HG02981 (cell line): ENCODE results near the gene DAW1.
"Not testable (repeated sequence)": the region's sequence is repeated elsewhere in the genome, so short reads cannot be mapped to it uniquely, and the experiment has no call there.

Experiments used
- ATAC-seq: cut with Tn5 transposase; IDR thresholded peaks from one replicate; pipeline ENCODE4 v1.9.1; 2021; ENCODE audit warnings: mild to moderate bottlenecking, moderate library complexity; ENCODE audit not compliant: unreplicated experiment

Gene DAW1, protein sequence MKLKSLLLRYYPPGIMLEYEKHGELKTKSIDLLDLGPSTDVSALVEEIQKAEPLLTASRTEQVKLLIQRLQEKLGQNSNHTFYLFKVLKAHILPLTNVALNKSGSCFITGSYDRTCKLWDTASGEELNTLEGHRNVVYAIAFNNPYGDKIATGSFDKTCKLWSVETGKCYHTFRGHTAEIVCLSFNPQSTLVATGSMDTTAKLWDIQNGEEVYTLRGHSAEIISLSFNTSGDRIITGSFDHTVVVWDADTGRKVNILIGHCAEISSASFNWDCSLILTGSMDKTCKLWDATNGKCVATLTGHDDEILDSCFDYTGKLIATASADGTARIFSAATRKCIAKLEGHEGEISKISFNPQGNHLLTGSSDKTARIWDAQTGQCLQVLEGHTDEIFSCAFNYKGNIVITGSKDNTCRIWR

DNA sequence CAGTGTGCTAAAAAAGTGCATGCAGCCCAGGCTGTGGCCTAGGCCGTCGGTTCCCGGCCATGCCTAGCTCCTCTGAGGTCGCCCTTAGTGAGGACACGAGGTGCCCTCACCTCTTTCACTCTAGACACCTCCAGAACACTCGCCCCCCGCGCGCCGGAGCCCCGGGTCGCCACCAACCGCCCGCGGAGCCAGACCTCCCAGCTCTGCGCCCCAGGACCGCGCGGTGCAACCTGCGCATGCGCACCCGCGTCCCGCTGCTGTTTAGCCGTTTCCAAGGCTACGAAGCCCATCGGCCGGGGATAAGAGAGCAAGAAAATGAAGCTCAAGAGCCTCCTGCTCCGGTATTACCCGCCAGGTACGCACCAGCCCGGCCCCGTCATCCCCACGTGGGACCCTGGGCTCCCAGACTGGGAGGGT is at the start of gene DAW1:
Gene DAW1, plus strand, starts transcription at position 257 of the 417 bp plus-strand sequence. Its CDS starts 59 bp downstream, at position 316.
- ATAC-seq: peak; percentile 74

DNA sequence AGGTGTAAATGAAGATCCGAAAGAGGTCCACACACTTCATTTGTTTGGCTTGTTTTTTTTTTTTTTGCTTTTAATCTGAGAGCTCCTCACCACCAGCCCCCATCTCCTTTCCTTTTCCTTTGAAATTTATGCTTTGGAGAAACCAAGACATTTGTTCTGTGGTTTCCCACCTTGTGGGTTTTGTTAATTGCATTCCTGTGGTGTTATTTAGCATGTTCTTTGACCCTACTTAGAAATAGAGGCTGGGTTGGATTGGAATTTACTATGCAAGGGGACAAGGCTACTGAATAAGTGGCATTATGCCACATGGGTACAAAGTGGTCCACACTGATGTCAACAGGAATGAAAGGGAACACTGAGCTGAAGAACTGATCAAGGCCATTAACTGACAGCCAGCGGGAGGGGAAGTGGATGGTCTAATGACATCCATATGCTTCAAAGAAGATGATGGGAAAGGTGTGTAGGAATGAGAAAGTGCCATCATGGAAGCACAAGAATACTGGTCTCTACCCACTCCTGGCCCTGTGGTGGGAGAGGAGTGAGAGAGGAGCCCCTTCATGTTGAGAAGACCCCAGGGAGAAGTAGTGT is 48.9 kb upstream of the DAW1 start:
- no peak for ATAC-seq

DNA sequence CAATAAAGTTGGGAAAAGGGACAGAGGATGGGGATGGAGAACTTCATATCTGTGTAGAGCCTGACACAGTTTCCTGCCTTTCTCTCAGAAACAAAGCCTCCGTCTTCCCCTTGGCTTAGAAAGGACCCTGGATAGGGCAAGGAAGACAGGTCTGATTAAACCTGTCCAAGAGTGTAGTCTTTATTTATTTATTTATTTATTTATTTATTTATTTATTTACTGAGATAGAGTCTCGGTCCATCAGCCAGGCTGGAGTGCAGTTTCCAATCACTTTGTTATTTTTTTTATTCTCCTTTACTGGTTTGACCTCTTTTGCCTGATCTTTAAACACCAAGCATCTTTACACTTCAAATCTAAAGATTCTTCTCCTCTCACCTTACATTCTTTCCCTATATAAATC is 47.5 kb upstream of the DAW1 start:
- ATAC-seq: no peak

DNA sequence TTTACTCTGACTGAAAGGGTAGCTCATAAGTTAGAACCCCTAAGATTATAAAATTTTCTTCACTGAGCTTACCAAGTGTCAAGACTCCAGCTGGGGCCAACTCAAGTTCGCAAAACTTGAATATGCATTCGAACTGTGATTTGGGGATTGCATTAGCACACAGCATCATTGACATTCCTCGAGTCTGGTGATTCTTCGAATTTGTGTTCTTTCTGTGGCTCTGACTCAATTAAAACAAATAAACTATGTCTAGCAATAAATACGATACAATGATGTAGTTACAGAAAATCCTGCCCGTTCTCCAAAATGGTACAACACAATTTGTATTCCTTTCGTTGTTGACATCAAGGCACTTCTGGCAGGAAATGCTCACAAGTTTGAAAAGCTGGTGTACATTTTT is 46.7 kb upstream of the DAW1 start:
- ATAC-seq: no peak

DNA sequence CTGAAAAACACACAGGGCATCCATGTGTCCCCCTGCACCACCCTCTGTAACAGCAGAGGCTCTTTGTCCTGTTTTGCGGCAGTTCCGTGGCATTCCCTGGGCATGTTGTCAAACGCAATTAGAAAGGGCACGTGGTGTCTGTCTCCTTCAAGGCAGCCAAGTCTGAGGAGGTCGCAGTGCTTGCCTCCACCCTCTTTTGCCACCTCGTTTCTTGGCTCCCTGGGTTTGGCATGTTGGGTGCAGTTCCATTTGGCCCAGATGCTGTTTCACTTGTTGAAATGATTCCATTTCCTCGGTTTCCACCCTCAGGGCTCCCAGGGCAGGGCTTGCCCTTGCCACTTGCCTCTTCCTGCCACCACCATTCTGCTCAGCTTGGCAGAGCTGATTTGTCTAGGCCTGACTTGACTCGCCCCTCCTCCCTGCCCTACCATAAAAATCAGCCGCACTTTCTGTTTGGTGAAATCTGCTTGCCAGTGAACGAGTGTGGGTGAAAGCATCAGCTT is 45.4 kb upstream of the DAW1 start:
- no peak for ATAC-seq

DNA sequence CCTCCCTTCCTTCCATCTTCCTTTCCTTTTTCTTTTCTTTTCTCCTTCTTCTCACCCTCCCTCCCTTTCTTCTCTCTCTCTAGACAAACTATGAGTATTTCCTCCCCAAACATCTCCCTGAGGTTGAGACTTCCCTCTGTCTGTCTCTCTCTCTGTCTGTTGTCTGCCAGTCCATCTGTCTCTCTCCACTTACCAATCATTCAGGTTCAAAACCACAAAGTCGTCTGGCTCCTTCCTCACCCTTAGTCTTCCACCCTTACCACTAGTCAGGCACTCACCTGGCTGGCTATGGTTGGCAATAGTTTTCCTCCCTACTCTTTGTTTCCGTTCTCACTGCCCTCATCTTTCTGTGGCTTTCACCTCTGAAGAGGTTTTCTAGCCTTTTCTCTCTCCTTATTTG is 44.9 kb upstream of the DAW1 start:
- no peak for ATAC-seq

DNA sequence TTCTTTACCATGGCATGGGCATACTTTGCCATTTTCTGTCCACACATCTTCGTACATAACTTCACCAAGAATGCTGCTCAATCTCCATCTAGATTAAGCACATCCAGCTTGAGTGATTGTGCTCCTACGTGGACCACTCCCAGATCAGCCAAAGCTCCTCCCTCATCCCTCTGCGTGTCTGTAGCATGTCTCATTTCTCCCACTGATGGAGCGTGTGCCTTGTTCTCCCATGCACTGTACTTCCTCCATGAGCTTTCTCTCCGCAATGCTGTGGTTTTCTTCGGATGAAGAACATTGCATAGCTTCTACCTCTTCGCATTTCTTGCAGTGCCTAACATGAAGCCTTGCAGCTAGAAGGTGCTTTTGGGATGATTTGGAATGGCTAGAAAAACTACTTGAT is 44.3 kb upstream of the DAW1 start:
- ATAC-seq: no peak

DNA sequence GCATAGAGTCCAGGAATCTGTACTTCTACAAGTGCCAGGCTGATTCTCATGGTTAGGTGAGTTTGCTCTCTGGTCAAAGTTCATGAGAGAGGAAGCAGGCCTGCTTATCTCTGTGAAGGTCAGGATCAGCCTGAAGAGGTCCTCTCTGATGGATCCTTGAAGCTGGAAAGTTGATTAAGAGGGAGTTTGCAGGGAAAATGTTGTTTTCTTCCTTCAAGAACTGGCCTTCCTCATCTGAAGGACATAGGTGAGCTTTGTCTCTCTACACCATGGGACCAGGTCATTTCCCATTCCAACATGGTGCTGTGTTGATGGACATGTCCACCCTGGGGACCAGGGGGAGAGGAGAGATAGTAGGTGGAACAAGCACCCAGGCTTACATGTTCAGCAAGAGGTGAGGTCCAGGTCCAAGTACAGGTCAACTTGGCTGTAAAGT is 42.9 kb upstream of the DAW1 start:
- no peak for ATAC-seq

DNA sequence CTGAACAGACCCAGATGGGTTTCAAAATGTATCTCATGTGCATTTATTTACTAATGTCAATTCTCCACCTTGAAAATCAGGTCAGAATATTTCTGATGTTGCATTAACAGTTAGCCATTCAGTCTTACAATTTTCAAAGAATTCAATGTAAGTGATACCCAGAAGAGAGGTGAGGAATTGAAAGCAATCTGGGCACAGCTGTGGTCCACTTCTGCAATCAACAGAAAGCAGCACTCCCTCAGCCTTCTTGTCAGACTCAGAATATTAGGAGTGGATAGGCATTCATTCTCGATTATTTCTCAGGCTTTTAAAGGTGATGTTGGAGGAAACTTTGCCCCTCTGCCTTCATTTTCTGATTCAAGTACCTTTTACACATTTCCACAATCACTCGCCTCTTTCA is 42.1 kb upstream of the DAW1 start:
- ATAC-seq: no peak

DNA sequence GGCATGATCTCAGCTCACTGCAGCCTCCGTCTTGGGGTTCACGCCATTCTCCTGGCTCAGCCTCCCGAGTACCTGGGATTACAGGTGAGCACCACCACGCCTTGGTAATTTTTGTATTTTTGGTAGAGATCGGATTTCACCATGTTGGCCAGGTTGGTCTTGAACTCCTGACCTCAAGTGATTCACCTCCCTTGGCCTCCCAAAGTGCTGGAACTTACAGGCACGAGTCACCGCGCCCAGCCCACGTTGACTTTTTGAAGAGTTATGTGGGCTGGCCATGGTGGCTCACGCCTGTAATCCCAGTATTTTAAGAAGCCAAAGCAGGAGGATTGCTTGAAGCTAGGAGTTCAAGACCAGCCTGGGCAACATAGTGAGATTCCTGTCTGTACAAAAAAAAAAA is 37.0 kb upstream of the DAW1 start:
- ATAC-seq: no peak

DNA sequence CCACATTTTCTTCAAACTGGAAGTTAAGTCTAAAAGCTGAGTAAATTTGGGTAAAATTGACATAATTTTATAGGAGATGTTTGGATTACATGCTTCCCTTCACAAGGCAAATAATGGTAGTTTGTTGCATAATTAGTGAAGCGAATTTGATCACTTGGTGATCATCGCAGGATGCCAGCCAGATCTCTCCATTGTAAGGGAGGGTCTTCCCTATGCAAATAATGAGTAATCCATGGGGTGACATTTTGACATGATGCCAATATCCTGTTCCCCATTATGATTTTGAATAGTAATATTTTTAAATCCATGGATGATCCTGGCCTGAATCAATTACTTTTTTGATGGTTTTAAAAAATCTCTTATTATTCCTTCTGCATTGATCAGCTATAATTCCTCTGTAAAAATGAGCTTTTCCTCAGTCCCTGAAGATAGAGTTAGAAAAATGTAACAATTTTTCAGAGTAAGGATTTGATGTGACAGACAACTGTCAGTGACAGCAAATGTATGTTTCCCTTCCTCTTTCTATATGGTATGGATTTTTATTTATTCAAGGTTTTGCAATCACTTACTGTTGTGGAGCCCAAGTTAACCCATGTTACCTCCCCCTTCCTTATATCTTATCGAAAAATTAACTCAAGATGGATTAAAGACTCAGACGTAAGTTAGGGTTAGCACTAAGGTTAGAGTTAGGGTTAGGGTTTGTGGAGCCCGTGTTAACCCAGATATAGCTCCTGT is 36.3 kb upstream of the DAW1 start:
- no peak for ATAC-seq

DNA sequence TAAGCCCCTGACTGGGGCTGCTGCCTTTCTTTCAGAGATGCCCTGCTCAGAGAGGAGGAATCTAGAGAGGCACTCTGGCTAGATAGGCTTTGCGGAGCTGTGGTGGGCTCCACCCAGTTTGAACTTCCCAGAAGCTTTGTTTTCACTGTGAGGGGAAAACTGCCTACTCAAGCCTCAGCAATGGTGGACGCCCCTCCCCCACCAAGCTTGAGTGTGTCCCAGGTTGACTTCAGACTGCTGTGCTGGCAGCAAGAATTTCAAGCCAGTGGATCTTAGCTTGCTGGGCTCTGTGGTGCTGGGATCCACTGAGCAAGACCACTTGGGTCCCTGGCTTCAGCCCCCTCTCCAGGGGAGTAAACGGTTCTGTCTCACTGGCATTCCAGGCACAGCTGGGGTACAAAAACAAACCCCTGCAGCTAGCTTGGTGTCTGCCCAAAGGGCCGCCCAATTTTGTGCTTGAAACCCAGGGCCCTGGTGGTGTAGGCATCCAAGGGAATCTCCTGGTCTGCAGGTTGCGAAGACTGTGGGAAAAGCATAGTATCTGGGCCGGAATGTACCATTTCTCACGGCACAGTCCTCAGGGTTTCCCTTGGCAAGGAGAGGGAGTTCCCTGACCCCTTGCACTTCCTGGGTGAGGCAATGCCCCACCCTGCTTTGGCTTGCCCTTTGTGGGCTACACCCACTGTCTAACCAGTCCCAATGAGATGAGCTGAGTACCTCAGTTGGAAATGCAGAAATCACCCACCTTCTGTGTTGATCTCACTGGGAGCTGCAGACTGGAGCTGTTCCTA is 31.9 kb upstream of the DAW1 start:
- not testable (repeated sequence) for ATAC-seq

DNA sequence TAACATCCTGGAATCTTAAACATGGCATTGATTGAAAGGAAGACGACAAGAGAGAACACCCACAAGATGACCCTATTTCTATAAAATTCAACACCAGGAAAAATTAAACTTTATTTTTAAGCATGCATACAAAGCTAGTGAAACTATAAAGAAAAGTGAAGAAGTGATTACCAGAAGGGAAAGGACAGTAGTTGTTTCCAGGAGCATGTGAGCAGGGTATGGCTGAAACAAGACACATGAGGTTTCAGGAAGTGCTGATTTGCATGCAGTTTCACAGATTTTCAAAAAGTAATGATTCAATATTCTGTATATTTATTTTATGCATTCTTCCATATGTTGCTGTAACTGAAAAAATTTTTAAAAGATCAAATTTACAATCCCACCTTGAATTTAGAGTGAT is 24.6 kb upstream of the DAW1 start:
- no peak for ATAC-seq

DNA sequence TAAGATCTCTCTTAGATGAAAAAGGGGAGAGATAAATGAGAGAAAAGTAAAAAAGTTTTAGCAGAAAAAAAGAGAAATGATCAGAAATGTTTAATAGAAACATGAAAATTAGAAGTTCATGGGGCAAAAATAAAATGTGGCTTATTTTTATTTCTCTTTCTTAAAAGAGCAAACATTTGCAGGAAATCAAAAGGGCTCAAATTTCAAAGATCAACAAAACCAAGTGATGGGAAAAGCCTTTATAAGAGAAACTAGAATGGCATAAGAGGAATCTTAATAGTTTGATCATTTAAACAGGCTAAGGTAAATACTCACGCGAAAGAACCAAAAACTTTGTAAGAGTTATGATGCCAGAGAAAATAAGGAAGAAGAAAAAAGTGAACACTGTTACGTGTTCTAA is 23.3 kb upstream of the DAW1 start:
- no peak for ATAC-seq

DNA sequence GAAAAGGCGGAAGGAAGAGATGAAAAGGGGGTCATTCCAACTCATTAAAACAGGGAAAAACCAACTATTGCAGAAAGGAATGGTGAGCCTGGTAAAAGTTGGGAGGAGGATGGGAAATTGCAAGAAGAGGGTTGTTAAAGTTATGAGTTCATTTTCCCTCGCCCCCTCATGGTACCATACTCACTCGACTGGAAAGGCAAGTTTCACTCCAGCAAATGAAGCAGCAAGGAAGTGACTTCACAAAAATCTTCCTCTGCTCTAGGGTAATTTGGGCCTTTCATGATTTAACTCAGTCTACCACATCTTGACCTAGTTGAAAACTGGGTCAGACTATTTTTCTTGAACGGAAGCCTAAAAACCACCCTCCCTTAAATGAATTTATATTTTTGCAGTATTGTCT is 22.8 kb upstream of the DAW1 start:
- no peak for ATAC-seq

DNA sequence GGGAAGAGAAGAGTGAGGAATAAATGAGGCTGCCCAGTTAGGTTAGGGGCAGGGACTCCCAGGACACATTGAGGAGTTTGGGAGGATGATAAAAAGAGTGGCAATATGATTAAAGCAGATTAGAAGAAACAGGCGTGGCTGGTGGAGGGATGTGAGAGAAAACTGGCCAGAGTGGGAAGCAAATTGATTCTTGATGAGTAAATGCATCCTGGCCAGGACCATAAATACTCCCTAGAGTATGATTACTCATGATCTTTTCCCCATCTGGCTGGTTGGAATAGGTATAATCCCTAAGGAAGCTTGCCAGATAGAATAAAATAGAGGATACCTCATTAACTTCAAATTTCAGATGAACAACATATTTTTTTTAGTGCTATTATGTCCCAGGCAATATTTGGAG is 21.5 kb upstream of the DAW1 start:
- ATAC-seq: no peak

DNA sequence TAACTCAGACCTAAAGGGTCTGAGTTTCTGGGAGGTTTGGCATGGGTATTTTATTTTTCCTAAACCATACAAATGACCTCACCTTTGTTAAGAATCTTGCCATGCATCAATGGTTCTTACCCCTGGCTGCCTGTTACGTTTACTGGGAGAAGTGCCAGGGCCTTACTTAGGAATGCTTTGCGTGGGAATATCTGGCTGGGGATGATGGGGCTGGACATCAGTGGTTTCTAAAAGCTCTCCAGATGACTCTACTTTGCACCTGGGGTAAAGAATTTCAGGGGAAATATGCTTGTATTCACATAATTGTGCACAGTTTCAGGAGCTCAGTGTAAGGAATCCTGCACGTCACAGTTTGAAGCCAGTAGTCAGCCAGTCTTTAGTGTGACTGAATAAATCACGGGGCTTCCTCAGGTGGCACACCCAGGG is 18.2 kb upstream of the DAW1 start:
- no peak for ATAC-seq

DNA sequence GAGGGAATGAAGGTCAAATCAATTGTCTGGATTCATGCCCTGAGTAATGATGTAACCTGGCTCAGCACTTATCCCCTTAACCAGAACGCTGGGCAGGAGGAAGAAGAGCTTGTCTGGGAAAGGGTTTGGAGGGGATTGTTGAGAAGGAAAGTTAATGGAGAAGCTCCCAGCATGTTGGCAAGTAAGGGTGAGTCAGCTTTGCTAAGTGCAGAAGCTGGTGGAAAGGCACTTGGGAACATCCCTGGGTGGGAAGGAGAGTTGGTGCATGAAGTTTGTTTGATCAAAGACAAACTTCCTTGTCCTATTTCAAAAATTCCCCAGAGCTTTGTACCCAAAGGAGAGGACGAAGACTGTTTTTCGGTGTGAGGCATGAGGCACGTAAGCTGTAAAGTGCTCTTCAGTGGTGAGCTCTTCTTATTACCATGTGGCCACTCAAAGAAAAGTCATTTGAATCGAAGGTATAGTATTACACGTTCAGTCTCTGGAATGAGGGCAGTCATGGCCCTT is 17.6 kb upstream of the DAW1 start:
- no peak for ATAC-seq

DNA sequence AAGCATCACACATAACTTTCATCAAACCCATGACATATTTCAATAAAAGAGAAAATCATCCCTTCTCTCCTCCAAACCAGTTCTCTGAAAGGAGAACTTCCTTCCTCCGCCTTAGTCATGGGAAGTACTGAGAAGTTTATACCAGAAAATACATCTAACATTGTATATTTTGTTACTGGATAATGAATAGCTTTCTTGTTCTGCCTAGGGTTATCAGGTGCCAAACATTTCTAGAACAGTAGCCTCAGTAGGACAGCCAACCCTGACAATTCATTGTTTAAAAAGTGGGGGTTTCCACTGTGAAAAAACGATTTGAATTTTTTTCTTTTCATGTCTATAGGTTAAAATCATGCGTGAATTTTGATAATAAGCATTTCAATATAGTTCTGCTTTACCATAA is 16.0 kb upstream of the DAW1 start:
- no peak for ATAC-seq

DNA sequence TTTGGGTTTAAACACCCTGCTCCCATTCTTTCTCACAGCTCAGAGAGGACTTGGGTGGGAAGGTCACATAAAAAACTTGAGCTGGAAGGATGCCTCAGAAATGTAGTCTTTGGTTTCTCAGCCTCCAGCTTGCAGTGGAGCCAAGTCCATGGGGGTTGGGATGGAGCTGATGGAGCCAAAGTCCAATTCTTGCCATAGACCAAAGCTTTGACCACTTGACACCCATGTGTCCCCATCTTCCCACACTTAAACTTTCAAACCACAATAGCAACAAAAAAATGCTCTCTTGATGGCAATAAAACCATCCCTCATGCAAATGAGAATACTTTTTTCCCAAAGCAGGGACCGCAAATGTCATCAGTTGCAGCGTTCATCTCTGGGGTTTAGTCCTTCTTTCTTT is 14.7 kb upstream of the DAW1 start:
- no peak for ATAC-seq

DNA sequence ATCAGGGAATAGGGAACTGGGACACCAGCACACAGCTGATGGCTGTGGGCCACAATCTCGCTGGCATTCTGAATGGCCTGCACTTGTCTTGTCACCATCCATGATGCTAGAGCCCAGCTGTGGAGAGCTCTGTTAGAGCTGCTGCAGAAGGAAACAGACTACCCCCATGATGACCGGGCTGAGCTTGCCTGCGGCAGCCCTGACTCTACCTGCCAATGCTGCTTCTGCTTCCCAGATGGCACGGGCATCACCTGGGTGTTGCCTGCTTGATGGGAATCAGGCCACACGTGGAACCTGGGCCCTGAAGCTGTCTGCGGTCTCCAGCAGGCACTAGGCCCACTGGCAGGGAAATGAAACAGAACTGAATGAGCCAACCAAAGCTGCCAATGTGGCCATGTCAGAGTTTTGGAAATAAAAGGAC is 11.2 kb upstream of the DAW1 start:
- ATAC-seq: no peak
